Measurements from ENCODE around the gene ZNF281.
A peak's percentile ranks its signal among the peaks of the same experiment; 100 is the strongest.

The ZNF281 gene, protein sequence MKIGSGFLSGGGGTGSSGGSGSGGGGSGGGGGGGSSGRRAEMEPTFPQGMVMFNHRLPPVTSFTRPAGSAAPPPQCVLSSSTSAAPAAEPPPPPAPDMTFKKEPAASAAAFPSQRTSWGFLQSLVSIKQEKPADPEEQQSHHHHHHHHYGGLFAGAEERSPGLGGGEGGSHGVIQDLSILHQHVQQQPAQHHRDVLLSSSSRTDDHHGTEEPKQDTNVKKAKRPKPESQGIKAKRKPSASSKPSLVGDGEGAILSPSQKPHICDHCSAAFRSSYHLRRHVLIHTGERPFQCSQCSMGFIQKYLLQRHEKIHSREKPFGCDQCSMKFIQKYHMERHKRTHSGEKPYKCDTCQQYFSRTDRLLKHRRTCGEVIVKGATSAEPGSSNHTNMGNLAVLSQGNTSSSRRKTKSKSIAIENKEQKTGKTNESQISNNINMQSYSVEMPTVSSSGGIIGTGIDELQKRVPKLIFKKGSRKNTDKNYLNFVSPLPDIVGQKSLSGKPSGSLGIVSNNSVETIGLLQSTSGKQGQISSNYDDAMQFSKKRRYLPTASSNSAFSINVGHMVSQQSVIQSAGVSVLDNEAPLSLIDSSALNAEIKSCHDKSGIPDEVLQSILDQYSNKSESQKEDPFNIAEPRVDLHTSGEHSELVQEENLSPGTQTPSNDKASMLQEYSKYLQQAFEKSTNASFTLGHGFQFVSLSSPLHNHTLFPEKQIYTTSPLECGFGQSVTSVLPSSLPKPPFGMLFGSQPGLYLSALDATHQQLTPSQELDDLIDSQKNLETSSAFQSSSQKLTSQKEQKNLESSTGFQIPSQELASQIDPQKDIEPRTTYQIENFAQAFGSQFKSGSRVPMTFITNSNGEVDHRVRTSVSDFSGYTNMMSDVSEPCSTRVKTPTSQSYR

DNA sequence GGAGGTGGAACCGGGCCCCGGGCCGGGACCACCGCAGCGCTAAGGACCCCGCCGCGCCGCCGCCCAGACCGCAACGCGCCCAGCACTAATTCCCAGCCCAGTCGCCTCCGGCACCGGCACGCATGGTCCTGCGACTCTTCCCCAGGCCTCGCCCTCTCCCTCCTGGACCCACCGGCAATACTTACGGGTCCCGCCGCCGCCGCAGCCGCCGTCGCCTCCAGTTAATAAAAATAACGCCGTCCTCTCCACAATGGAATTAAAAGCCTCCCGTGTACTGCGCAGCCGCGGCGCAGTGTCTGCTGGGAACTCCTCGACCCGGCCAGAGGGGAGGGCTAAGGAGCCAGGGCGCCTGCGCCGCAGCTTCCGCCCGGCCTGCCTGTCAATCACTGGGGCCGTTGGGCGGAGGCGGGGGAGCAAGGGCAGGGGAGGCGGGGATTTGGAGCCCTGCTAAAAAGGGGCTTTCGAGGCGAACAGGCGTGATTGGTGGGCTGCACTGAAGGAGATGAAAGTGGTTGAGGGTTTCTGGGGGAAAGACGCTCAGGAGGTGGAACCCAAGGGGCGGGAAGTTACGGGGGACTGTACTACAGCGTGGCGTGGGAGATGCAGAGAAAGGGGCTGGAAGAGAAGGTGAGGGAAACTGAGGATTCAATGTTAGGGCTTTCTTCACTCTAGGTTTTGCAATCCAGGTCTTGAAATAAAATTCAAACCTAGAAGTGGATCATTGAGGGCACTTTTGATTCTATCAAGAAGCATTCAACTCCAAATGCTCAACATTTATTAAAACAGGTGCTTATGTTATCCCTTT, at the start of gene ZNF281:
TSS of gene ZNF281 (minus strand) at position 276 of the 805 bp plus-strand sequence. CDS start 331 bp downstream, outside the sequence.
- TF ChIP-seq, protein P1, sequence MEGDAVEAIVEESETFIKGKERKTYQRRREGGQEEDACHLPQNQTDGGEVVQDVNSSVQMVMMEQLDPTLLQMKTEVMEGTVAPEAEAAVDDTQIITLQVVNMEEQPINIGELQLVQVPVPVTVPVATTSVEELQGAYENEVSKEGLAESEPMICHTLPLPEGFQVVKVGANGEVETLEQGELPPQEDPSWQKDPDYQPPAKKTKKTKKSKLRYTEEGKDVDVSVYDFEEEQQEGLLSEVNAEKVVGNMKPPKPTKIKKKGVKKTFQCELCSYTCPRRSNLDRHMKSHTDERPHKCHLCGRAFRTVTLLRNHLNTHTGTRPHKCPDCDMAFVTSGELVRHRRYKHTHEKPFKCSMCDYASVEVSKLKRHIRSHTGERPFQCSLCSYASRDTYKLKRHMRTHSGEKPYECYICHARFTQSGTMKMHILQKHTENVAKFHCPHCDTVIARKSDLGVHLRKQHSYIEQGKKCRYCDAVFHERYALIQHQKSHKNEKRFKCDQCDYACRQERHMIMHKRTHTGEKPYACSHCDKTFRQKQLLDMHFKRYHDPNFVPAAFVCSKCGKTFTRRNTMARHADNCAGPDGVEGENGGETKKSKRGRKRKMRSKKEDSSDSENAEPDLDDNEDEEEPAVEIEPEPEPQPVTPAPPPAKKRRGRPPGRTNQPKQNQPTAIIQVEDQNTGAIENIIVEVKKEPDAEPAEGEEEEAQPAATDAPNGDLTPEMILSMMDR (IDR thresholded peaks at IDR 0.05; ENCODE audit: low read depth, low read length), result no peak
- peak; percentile 92 to 95 for DNase-seq (ENCODE audit: low read depth in 2 of 2)
- peak within 1 kb of the TSS; percentile 72 to 89 for H3K4me3 ChIP-seq (replicated peaks in 1 of 2; ENCODE audit: low read depth in 2 of 2, low read length in 2 of 2)

- H3K4me3 ChIP-seq (replicated peaks in 1 of 2; ENCODE audit: low read depth in 2 of 2, low read length in 2 of 2), result no peak overlapping the region
- no peak for DNase-seq (ENCODE audit: low read depth in 2 of 2)
- TF ChIP-seq, protein P1 (IDR thresholded peaks at IDR 0.05; ENCODE audit: low read depth, low read length), result no peak
Measured at GRCh38 chr1:200458780-200459179, 48.9 kb upstream of the ZNF281 start.

- DNase-seq (ENCODE audit: low read depth in 2 of 2), result peak in 1 of 2 donors; percentile 6
Measured at GRCh38 chr1:200457810-200458209, 48.0 kb upstream of the ZNF281 start.

GRCh38 chr1:200454425-200454824, 44.6 kb upstream of the ZNF281 start:
- TF ChIP-seq, protein P1 (IDR thresholded peaks at IDR 0.05; ENCODE audit: low read depth, low read length), result no peak
- no peak for DNase-seq (ENCODE audit: low read depth in 2 of 2)
- H3K4me3 ChIP-seq (replicated peaks in 1 of 2; ENCODE audit: low read depth in 2 of 2, low read length in 2 of 2), result no peak overlapping the region

More at GRCh38 chr1:200457810-200458209, 48.0 kb upstream of the ZNF281 start:
- H3K4me3 ChIP-seq (replicated peaks in 1 of 2; ENCODE audit: low read depth in 2 of 2, low read length in 2 of 2), result no peak overlapping the region
- TF ChIP-seq, protein P1 (IDR thresholded peaks at IDR 0.05; ENCODE audit: low read depth, low read length), result no peak

GRCh38 chr1:200453553-200453905, 43.7 kb upstream of the ZNF281 start:
- TF ChIP-seq, protein P1 (IDR thresholded peaks at IDR 0.05; ENCODE audit: low read depth, low read length), result no peak
- peak; percentile 21 to 31 for DNase-seq (ENCODE audit: low read depth in 2 of 2)
- H3K4me3 ChIP-seq (replicated peaks in 1 of 2; ENCODE audit: low read depth in 2 of 2, low read length in 2 of 2), result no peak overlapping the region

DNA sequence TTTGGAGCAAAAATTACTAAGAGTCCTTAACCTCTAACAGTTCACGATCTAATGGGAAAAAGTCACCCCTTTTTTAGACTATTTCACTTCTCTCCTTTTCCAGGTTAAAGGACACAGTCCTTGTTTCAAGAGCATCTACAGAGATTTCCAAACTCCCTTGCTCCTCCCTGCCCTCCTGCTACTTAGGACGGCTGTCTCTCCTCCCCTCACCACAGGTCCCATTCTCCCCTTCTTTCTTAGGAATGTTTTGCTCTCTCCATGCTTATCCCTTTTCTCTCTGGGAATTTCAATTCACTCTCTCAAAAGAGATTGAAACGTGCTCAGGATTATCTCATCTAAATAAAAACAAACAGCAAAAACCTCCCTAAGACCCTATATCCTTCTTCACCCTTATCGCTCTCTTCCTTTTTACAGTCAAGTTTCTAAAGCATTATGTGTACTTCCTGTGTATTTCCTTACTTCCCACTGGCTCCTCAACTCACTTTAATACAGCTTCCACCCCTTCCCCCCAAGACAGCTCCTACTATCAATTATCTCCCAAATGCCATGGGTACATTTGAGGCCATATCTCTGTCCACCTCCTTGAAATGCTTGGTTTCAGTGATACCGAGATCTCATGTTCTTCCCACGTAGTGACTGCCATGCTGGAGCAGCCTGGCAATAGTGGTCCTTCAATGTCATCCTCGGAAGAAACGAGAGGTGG, 43.2 kb upstream of the ZNF281 start:
- no peak overlapping the region for H3K4me3 ChIP-seq (replicated peaks in 1 of 2; ENCODE audit: low read depth in 2 of 2, low read length in 2 of 2)
- TF ChIP-seq, protein P1 (IDR thresholded peaks at IDR 0.05; ENCODE audit: low read depth, low read length), result no peak
- DNase-seq (ENCODE audit: low read depth in 2 of 2), result no peak
